ENCODE data around the gene SDHC. TPM values are rescaled to one million over a fixed set of nuclear protein-coding genes. Genes with fewer than 3 reads are reported as not detected.

Gene SDHC
- total and polyA plus RNA-seq, 2 donors (not counting 1 experiment from before 2014, with no cell fraction given), result 78.3 to 109 TPM

DNA sequence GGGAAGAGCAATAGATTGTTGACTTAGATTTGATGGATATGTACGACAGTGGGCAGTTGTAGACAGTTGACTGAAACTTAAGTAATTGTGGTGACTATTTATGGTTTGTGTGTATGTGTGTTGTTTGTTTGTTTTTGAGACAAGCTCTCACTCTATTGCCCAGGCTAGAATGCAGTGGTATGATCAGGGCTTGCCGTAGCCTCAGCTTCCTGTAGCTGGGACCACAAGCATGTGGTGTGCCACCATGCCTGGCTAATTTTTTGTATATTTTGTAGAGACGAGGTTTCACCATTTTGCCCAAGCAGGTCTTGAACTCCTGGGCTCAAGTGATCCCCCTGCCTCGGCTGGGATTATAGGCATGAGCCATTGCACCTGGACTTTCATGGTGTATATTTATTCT lies 9.8 kb downstream of the SDHC start:
- Histone ChIP-seq H2AFZ (ENCODE audit: insufficient read depth, low read depth, low read length, poor library complexity, severe bottlenecking) (no peak overlapping the region), H3K79me2 (ENCODE audit: control insufficient read depth, insufficient read depth, low read length) (peaks cover 25% of the 10 kb centered on the region), H3K27me3 (replicated peaks in 1 of 4; ENCODE audit: control extremely low read depth in 1 of 4, control insufficient read depth in 3 of 4, insufficient read depth in 4 of 4, low read length in 3 of 4) (no peaks in the 10 kb centered on the region), H3K9ac (ENCODE audit: low read length) (no peak overlapping the region), H3K27ac (ENCODE audit: low read length in 2 of 2) (no peak overlapping the region), H3K9me3 (ENCODE audit: control extremely low read depth in 1 of 3, control insufficient read depth in 2 of 3, insufficient read depth in 1 of 3, low read length in 2 of 3) (no peaks in the 10 kb centered on the region), H3K36me3 (replicated peaks in 1 of 2; ENCODE audit: control extremely low read depth in 1 of 2, control insufficient read depth in 1 of 2, extremely low read depth in 1 of 2, insufficient read depth in 2 of 2, low read length in 1 of 2) (peaks cover 5 to 20% of the 10 kb centered on the region in 2 experiments), H3K4me2 (replicated peaks; ENCODE audit: low read depth, low read length, poor library complexity, severe bottlenecking) (no peak overlapping the region), H3K4me1 (ENCODE audit: control insufficient read depth in 2 of 2, insufficient read depth in 2 of 2, low read length in 2 of 2) (no peaks in the 10 kb centered on the region), H3K4me3 (ENCODE audit: control extremely low read depth in 1 of 5, extremely low read depth in 1 of 5, insufficient read depth in 1 of 5, low read depth in 2 of 5, low read length in 4 of 5) (no peak overlapping the region), H4K20me1 (ENCODE audit: control insufficient read depth, insufficient read depth, low read length, poor library complexity, severe bottlenecking) (no peaks in the 10 kb centered on the region)
- no peak overlapping the region for H3K4me3 Mint-ChIP-seq
- no peaks in the 10 kb centered on the region for H3K27me3 Mint-ChIP-seq
- no peak for ATAC-seq (ENCODE audit: low read depth)
- 60% methylated on average over 3 of the region's 4 CpGs for WGBS (ENCODE audit: insufficient coverage)
- TF ChIP-seq, protein P1, sequence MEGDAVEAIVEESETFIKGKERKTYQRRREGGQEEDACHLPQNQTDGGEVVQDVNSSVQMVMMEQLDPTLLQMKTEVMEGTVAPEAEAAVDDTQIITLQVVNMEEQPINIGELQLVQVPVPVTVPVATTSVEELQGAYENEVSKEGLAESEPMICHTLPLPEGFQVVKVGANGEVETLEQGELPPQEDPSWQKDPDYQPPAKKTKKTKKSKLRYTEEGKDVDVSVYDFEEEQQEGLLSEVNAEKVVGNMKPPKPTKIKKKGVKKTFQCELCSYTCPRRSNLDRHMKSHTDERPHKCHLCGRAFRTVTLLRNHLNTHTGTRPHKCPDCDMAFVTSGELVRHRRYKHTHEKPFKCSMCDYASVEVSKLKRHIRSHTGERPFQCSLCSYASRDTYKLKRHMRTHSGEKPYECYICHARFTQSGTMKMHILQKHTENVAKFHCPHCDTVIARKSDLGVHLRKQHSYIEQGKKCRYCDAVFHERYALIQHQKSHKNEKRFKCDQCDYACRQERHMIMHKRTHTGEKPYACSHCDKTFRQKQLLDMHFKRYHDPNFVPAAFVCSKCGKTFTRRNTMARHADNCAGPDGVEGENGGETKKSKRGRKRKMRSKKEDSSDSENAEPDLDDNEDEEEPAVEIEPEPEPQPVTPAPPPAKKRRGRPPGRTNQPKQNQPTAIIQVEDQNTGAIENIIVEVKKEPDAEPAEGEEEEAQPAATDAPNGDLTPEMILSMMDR (IDR thresholded peaks at IDR 0.05), result no peak
- TF ChIP-seq EZH2 (IDR thresholded peaks at IDR 0.05; ENCODE audit: borderline replicate concordance, insufficient read depth, low read depth, low read length, poor library complexity, severe bottlenecking), result no peak
- POLR2A ChIA-PET, result no interaction called here
- CTCF ChIA-PET, result no interaction called here
- DNase-seq, result no peak
- intact Hi-C loops (cut with micrococcal nuclease), result no loop called here
- H3K27ac Mint-ChIP-seq, result no peak overlapping the region
- H3K4me1 Mint-ChIP-seq, result no peaks in the 10 kb centered on the region
- no peaks in the 10 kb centered on the region for H3K9me3 Mint-ChIP-seq (ENCODE audit: insufficient read depth)

DNA sequence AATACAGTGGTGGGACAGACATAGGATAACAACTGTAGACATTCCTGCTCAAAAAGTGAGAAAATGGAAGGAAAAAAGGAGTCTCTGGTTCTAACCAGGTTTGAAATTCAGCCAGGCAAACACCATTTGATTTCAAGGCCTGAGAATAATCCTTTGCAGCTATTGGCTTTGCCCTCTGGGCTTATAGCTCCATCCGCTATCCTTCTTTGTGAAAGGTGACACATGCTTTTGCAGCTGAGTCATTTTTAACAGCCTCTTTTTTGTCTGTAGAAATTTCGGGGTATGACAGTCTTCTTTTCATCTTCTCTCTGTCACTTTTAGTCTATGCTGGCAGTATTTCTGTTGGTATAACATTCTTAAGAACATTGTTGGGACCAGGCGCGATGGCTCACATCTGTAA lies 16.2 kb downstream of the SDHC start:
- intact Hi-C loops (cut with micrococcal nuclease), result no loop called here
- no peaks in the 10 kb centered on the region for H3K27me3 ChIP-seq (replicated peaks in 1 of 4; ENCODE audit: control extremely low read depth in 1 of 4, control insufficient read depth in 3 of 4, insufficient read depth in 4 of 4, low read length in 3 of 4)
- no peaks in the 10 kb centered on the region for H3K27me3 Mint-ChIP-seq
- peaks cover 0 to 69% of the 10 kb centered on the region in 2 experiments for H3K36me3 ChIP-seq (replicated peaks in 1 of 2; ENCODE audit: control extremely low read depth in 1 of 2, control insufficient read depth in 1 of 2, extremely low read depth in 1 of 2, insufficient read depth in 2 of 2, low read length in 1 of 2)
- no peak overlapping the region for H3K4me2 ChIP-seq (replicated peaks; ENCODE audit: low read depth, low read length, poor library complexity, severe bottlenecking)
- no peak overlapping the region for H3K4me3 ChIP-seq (ENCODE audit: control extremely low read depth in 1 of 5, extremely low read depth in 1 of 5, insufficient read depth in 1 of 5, low read depth in 2 of 5, low read length in 4 of 5)
- H3K4me3 Mint-ChIP-seq, result no peak overlapping the region
- no peaks in the 10 kb centered on the region for H3K4me1 Mint-ChIP-seq
- H2AFZ ChIP-seq (ENCODE audit: insufficient read depth, low read depth, low read length, poor library complexity, severe bottlenecking), result no peak overlapping the region
- no peak for ATAC-seq (ENCODE audit: low read depth)
- WGBS (ENCODE audit: insufficient coverage), result 86% methylated on average over 3 of the region's 4 CpGs
- TF ChIP-seq EZH2 (IDR thresholded peaks at IDR 0.05; ENCODE audit: borderline replicate concordance, insufficient read depth, low read depth, low read length, poor library complexity, severe bottlenecking), result no peak
- TF ChIP-seq, protein P1 (IDR thresholded peaks at IDR 0.05), result no peak
- no peak overlapping the region for H3K27ac ChIP-seq (ENCODE audit: low read length in 2 of 2)
- no peak for DNase-seq
- no peak overlapping the region for H3K9ac ChIP-seq (ENCODE audit: low read length)
- no peaks in the 10 kb centered on the region for H3K9me3 Mint-ChIP-seq (ENCODE audit: insufficient read depth)
- ChIA-PET CTCF (interaction anchor here (1.2 kb wide), 1 partner anchor 51 kb away, joined by 3 read pairs; no protein-coding TSS in a partner anchor), POLR2A (no interaction called here)
- no peaks in the 10 kb centered on the region for H3K4me1 ChIP-seq (ENCODE audit: control insufficient read depth in 2 of 2, insufficient read depth in 2 of 2, low read length in 2 of 2)
- no peaks in the 10 kb centered on the region for H4K20me1 ChIP-seq (ENCODE audit: control insufficient read depth, insufficient read depth, low read length, poor library complexity, severe bottlenecking)
- peaks cover 11% of the 10 kb centered on the region for H3K79me2 ChIP-seq (ENCODE audit: control insufficient read depth, insufficient read depth, low read length)
- H3K9me3 ChIP-seq (ENCODE audit: control extremely low read depth in 1 of 3, control insufficient read depth in 2 of 3, insufficient read depth in 1 of 3, low read length in 2 of 3), result no peaks in the 10 kb centered on the region
- no peak overlapping the region for H3K27ac Mint-ChIP-seq

All from B cell (primary cell).